D721Med (cell line): Measurements from ENCODE around the gene BRAP.
"Not testable (repeated sequence)": the region's sequence is repeated elsewhere in the genome, so short reads cannot be mapped to it uniquely, and the experiment has no call there.

ENCODE experiments used
- DNase-seq: peaks from one replicate; pipeline ENCODE4 v3.0.0; 2011; ENCODE audit warnings: low spot score; ENCODE audit not compliant: insufficient read length
- FAIRE-seq: peaks from 2 replicates; lab custom pipeline; 2011; peaks lifted over from hg19 to GRCh38; lab: Jason Lieb, UNC
- CTCF ChIP-seq: IDR thresholded peaks from 2 replicates; pipeline ENCODE4 v1.5.1; 2012; ENCODE audit warnings: mild to moderate bottlenecking, control low read depth; ENCODE audit not compliant: insufficient read depth; ENCODE audit errors: missing control alignments

Gene BRAP

GRCh38 chr12:111672822-111673381 lies 12.9 kb downstream of the BRAP start:
- TF ChIP-seq CTCF, result no peak
- DNase-seq, result no peak
- FAIRE-seq, result no peak

DNA sequence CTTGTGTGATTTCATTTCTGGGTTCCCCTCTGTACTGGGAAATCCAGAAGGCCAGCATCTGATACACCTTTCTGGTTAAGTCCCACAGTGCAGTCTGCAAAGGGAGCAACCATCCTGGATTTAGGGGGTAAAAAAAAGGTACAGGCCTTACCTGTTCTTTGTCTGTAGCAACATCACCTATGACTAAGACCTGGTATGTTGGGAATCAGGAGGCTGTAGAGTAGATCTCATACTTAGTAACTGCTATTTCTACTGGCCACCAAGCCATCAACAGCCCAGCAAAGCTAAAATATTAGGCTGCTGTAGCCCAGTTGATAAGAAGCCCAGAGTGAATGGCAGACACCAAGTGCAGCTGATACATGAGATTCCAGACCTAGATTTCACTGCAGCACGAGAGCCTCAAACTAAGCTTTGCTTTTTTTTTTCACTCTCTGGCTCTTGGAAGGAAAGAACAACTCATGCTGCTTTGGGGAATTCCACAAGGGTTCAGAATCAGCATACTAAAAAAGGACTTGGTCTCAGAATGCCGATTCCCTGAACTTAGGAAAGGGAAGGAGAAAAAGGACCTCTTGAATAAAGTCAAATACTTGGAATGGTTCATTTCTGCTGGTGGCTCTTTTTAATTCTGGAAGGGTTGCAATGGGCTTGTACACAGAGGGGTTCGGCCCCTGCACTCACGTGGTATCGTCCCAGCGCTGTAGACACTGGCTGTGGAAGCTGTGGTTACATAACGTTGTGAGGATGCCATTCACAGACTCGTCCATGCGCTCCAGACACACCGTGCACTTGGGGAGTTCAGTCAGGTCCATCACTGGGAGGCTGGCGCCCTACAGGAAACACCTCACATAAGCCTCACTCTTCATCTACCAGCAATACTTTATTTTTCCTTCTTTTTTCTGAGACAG lies 20.5 kb downstream of the BRAP start:
- TF ChIP-seq CTCF, result no peak
- DNase-seq, result no peak
- no peak for FAIRE-seq

GRCh38 chr12:111664499-111664898 lies 21.3 kb downstream of the BRAP start:
- no peak for TF ChIP-seq CTCF
- DNase-seq, result no peak
- FAIRE-seq, result no peak

GRCh38 chr12:111656016-111656415 lies 29.7 kb downstream of the BRAP start:
- FAIRE-seq (no peak), DNase-seq (no peak)
- no peak for TF ChIP-seq CTCF

- TF ChIP-seq CTCF, result no peak
- FAIRE-seq (no peak), DNase-seq (no peak)
These were observed 30.4 kb downstream of the BRAP start for GRCh38 chr12:111655356-111655755.

- DNase-seq, result no peak
- no peak for FAIRE-seq
- TF ChIP-seq CTCF, result no peak
These were observed 32.2 kb downstream of the BRAP start for GRCh38 chr12:111653596-111653995.

- FAIRE-seq, DNase-seq: not testable (repeated sequence)
These were observed 33.2 kb downstream of the BRAP start for GRCh38 chr12:111652530-111652929.
